ENCODE data around the gene ANAPC1.
"Not testable (repeated sequence)": the region's sequence is repeated elsewhere in the genome, so short reads cannot be mapped to it uniquely, and the experiment has no call there.

DNA sequence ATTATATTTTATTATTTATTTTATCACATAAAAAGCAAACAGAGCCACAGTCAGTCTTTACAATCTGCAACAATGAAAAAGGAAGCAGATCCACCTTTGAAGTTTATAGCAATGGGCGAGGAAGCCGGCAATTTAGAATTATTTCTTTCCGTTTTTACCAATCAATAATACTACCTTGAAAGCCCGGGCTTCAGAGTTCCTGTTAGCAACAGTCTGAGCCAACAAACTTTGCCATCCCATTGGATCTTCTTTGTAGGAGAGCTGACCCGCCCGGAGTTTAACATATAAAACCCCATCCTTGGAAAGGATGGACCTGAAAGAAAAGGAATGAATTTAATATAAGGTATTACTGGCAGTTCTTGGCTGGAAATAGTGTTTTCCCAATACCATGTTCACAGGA lies 101.8 kb downstream of the ANAPC1 start:
- TF ChIP-seq, protein P1, sequence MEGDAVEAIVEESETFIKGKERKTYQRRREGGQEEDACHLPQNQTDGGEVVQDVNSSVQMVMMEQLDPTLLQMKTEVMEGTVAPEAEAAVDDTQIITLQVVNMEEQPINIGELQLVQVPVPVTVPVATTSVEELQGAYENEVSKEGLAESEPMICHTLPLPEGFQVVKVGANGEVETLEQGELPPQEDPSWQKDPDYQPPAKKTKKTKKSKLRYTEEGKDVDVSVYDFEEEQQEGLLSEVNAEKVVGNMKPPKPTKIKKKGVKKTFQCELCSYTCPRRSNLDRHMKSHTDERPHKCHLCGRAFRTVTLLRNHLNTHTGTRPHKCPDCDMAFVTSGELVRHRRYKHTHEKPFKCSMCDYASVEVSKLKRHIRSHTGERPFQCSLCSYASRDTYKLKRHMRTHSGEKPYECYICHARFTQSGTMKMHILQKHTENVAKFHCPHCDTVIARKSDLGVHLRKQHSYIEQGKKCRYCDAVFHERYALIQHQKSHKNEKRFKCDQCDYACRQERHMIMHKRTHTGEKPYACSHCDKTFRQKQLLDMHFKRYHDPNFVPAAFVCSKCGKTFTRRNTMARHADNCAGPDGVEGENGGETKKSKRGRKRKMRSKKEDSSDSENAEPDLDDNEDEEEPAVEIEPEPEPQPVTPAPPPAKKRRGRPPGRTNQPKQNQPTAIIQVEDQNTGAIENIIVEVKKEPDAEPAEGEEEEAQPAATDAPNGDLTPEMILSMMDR (conservative IDR thresholded peaks at IDR 0.05; ENCODE audit: low read depth, low read length): not testable (repeated sequence)
- not testable (repeated sequence) for TF ChIP-seq EZH2 (IDR thresholded peaks at IDR 0.05; ENCODE audit: low read length, unreplicated experiment)
